GM19239 (cell line): Measurements from ENCODE around the gene EBI3.
"Not testable (repeated sequence)": the region's sequence is repeated elsewhere in the genome, so short reads cannot be mapped to it uniquely, and the experiment has no call there.

ENCODE experiments used
- DNase-seq: peaks from one replicate; pipeline ENCODE4 v3.0.0; 2011; ENCODE audit warnings: low spot score; ENCODE audit not compliant: insufficient read length
- FAIRE-seq: peaks from 2 replicates; lab custom pipeline; 2011; peaks lifted over from hg19 to GRCh38; lab: Jason Lieb, UNC

The EBI3 gene

GRCh38 chr19:4229179-4229931 lies at the start of gene EBI3:
EBI3 (plus strand) TSS chr19:4229523; CDS start chr19:4229551, 28 bp downstream.
- FAIRE-seq, result peak; percentile 83
- DNase-seq, result peak; percentile 52

GRCh38 chr19:4181053-4181508 lies 48.2 kb upstream of the EBI3 start:
- FAIRE-seq, result no peak

GRCh38 chr19:4182084-4182810 lies 47.1 kb upstream of the EBI3 start, which contains the start of the genes ANKRD24 and SIRT6:
ANKRD24 (plus strand) TSS chr19:4182689; CDS start chr19:4186426, 3,737 bp downstream.
SIRT6 (minus strand) TSS chr19:4182563; CDS start chr19:4182539, 24 bp downstream.
- DNase-seq, result peak; percentile 97

More at GRCh38 chr19:4181053-4181508, 48.2 kb upstream of the EBI3 start:
- DNase-seq, result no peak

GRCh38 chr19:4183967-4184717 lies 45.2 kb upstream of the EBI3 start:
- no peak for FAIRE-seq
- DNase-seq, result no peak

More at GRCh38 chr19:4182084-4182810, 47.1 kb upstream of the EBI3 start, which contains the start of the genes ANKRD24 and SIRT6:
- peak; percentile 98 for FAIRE-seq

GRCh38 chr19:4184718-4185352 lies 44.5 kb upstream of the EBI3 start:
- DNase-seq (no peak), FAIRE-seq (no peak)

GRCh38 chr19:4185413-4186086 lies 43.8 kb upstream of the EBI3 start:
- no peak for FAIRE-seq
- DNase-seq, result no peak

- peak; percentile 77 for FAIRE-seq
Observed at GRCh38 chr19:4186087-4186993, 43.0 kb upstream of the EBI3 start.

GRCh38 chr19:4187313-4188122 lies 41.8 kb upstream of the EBI3 start:
- DNase-seq (no peak), FAIRE-seq (no peak)

More at GRCh38 chr19:4186087-4186993, 43.0 kb upstream of the EBI3 start:
- DNase-seq, result peak; percentile 76

GRCh38 chr19:4189641-4190040 lies 39.7 kb upstream of the EBI3 start:
- DNase-seq (no peak), FAIRE-seq (no peak)

- not testable (repeated sequence) for FAIRE-seq, DNase-seq
Observed at GRCh38 chr19:4192537-4192936, 36.8 kb upstream of the EBI3 start.

GRCh38 chr19:4194353-4194752 lies 35.0 kb upstream of the EBI3 start:
- FAIRE-seq (no peak), DNase-seq (no peak)

- FAIRE-seq, result no peak
Observed at GRCh38 chr19:4196009-4196408, 33.3 kb upstream of the EBI3 start.

GRCh38 chr19:4196587-4197148 lies 32.7 kb upstream of the EBI3 start:
- no peak for DNase-seq
- FAIRE-seq, result no peak

More at GRCh38 chr19:4196009-4196408, 33.3 kb upstream of the EBI3 start:
- no peak for DNase-seq

GRCh38 chr19:4197228-4197624 lies 32.1 kb upstream of the EBI3 start:
- DNase-seq (no peak), FAIRE-seq (no peak)

- DNase-seq, result no peak
- no peak for FAIRE-seq
Observed at GRCh38 chr19:4197625-4198466, 31.5 kb upstream of the EBI3 start.

- no peak for DNase-seq
- FAIRE-seq, result no peak
Observed at GRCh38 chr19:4198467-4199126, 30.7 kb upstream of the EBI3 start.
